A549 (cell line): ENCODE data around the gene TLNRD1. TPM values are rescaled to one million over a fixed set of nuclear protein-coding genes. Genes with fewer than 3 reads are reported as not detected.

Experiments
- ATAC-seq, 2 experiments: fragments of 200-7000 bp in 1 of 2; fragments of >200 bp in 1 of 2; cut with Nextera tagmentation in 1 of 2; cut with Tn5 transposase in 1 of 2; 3 replicates each; pipeline versions ENCODE4 v1.8.0 to v1.9.1; 2018 to 2020; ENCODE audit warnings: mild to moderate bottlenecking in 1 of 2, moderate library complexity in 1 of 2
- CTCF ChIA-PET: fragments of 300-600 bp; sonication (Branson Sonifier 250); formaldehyde crosslinking; extraction: SDS; loops from one replicate; lab custom pipeline; 2021; ENCODE audit warnings: antibody characterized with exemption, inconsistent platforms; lab: Yijun Ruan, JAX
- POLR2A ChIA-PET: fragments of 350-600 bp; formaldehyde crosslinking; extraction: SDS; loops from one replicate; lab custom pipeline; 2021; ENCODE audit warnings: antibody characterized with exemption, inconsistent platforms; lab: Yijun Ruan, JAX
- DNase-seq, 2 experiments: peaks; one replicate each; pipeline versions ENCODE4 v3.0.0 to v3.0.0-alpha.2; 2011 to 2016; ENCODE audit warnings: low read depth in 1 of 2, low spot score in 1 of 2
- FAIRE-seq: peaks from 2 replicates; lab custom pipeline; 2011; peaks lifted over from hg19 to GRCh38; lab: Jason Lieb, UNC
- H3K27ac ChIP-seq, 2 experiments: fragments of >200 bp; sonication (Bioruptor Twin); formaldehyde crosslinking; 3 replicates each; pipeline ENCODE4 v1.5.1; 2016 to 2017
- H3K4me1 ChIP-seq: fragments of >200 bp; sonication (Bioruptor Twin); formaldehyde crosslinking; 3 replicates; pipeline ENCODE4 v1.6.1; 2016
- H3K4me2 ChIP-seq: fragments of >200 bp; sonication (Bioruptor Twin); formaldehyde crosslinking; 3 replicates; pipeline ENCODE4 v1.6.1; 2016
- H3K4me3 ChIP-seq: fragments of >200 bp; sonication (Bioruptor Twin); formaldehyde crosslinking; 3 replicates; pipeline ENCODE4 v1.5.1; 2016
- H3K9me3 ChIP-seq: fragments of >200 bp; sonication (Bioruptor Twin); formaldehyde crosslinking; 3 replicates; pipeline ENCODE4 v1.6.1; 2016
- BCL3 ChIP-seq: fragments of >200 bp; sonication (Bioruptor Twin); formaldehyde crosslinking; IDR thresholded peaks from 3 replicates; pipeline ENCODE4 v1.6.1; 2016
- EP300 ChIP-seq, 2 experiments: fragments of >200 bp; sonication (Bioruptor Twin); formaldehyde crosslinking; IDR thresholded peaks; 2 replicates in 1 of 2; 3 replicates in 1 of 2; pipeline ENCODE4 v1.6.1; 2016 to 2017
- FOXS1 ChIP-seq: fragments of 250-450 bp; sonication (Bioruptor Pico); IDR thresholded peaks from 2 replicates; pipeline ENCODE4 v1.5.0; 2020; ENCODE audit warnings: mild to moderate bottlenecking, moderate library complexity
- HDAC2 ChIP-seq: fragments of 200-600 bp; sonication (generic); IDR thresholded peaks from 2 replicates; pipeline ENCODE4 v1.6.1; 2016
- HES2 ChIP-seq: fragments of >200 bp; sonication (Bioruptor Twin); formaldehyde crosslinking; IDR thresholded peaks from 2 replicates; pipeline ENCODE4 v1.6.1; 2016
- HMGXB4 ChIP-seq: fragments of 250-450 bp; sonication (Bioruptor Pico); IDR thresholded peaks from 2 replicates; pipeline ENCODE4 v1.5.0; 2021; ENCODE audit warnings: mild to moderate bottlenecking, moderate library complexity, borderline replicate concordance
- HOXB13 ChIP-seq: fragments of 250-450 bp; sonication (Bioruptor Pico); IDR thresholded peaks from 2 replicates; pipeline ENCODE4 v1.5.0; 2020; ENCODE audit warnings: low read depth, mild to moderate bottlenecking, moderate library complexity
- HOXB5 ChIP-seq: fragments of 250-450 bp; sonication (Bioruptor Pico); IDR thresholded peaks from 2 replicates; pipeline ENCODE4 v1.5.0; 2020; ENCODE audit warnings: mild to moderate bottlenecking, moderate library complexity
- JUNB ChIP-seq: fragments of >200 bp; sonication (Bioruptor Twin); formaldehyde crosslinking; IDR thresholded peaks from 2 replicates; pipeline ENCODE4 v1.6.1; 2016
- MAZ ChIP-seq: fragments of 150-350 bp; IDR thresholded peaks from 2 replicates; pipeline ENCODE4 v1.6.1; 2014; ENCODE audit warnings: antibody characterized with exemption, low read depth, low read length, borderline replicate concordance
- MYC ChIP-seq: IDR thresholded peaks from 2 replicates; pipeline ENCODE4 v1.6.1; 2012; ENCODE audit warnings: mild to moderate bottlenecking, inconsistent platforms, low read length, improper control_type of control experiment, borderline replicate concordance
- RCOR1 ChIP-seq: fragments of 150-350 bp; IDR thresholded peaks from 2 replicates; pipeline ENCODE4 v1.6.1; 2014; ENCODE audit warnings: antibody characterized with exemption, low read length, low read depth
- SMC3 ChIP-seq: fragments of >200 bp; sonication (Bioruptor Twin); formaldehyde crosslinking; IDR thresholded peaks from 3 replicates; pipeline ENCODE4 v1.6.1; 2018; ENCODE audit warnings: inconsistent platforms
- SREBF2 ChIP-seq: fragments of 450-650 bp; IDR thresholded peaks from 2 replicates; pipeline ENCODE4 v1.6.1; 2014; ENCODE audit warnings: mild to moderate bottlenecking, moderate library complexity
- TFCP2L1 ChIP-seq: fragments of 250-450 bp; sonication (Bioruptor Pico); IDR thresholded peaks from 2 replicates; pipeline ENCODE4 v1.5.0; 2021; ENCODE audit warnings: mild to moderate bottlenecking
- ZFP36 ChIP-seq: fragments of 450-650 bp; IDR thresholded peaks from 2 replicates; pipeline ENCODE4 v1.6.1; 2014; ENCODE audit warnings: borderline replicate concordance; ENCODE audit not compliant: partially characterized antibody
- ZNF302 ChIP-seq: fragments of 250-450 bp; sonication (Bioruptor Pico); IDR thresholded peaks from 2 replicates; pipeline ENCODE4 v1.9.0; 2021; ENCODE audit warnings: inconsistent platforms, mild to moderate bottlenecking, moderate library complexity
- WGBS: methylation state at CpG from one replicate; pipeline ENCODE4 v1.1.6; 2017; ENCODE audit errors: missing lambda C conversion rate; 5-methylcytosine and 5-hydroxymethylcytosine counted together
- polyA plus RNA-seq, 4 experiments: library from polyadenylated mRNA; depleted of rRNA in 3 of 4; stranded (reverse); fragments of >200 nt; fragmentation: RNase III in 1 of 4; extraction: RNeasy Plus Mini Kit Qiagen cat#74134 plus additional on column Dnase treatment in 1 of 4; gene quantifications; 2 replicates in 3 of 4; 3 replicates in 1 of 4; pipeline ENCODE4 v1.2.3, GENCODE V29; 2011 to 2017
- TF ChIP-seq, protein P1 (sequence below): fragments of 200-600 bp; sonication (generic); IDR thresholded peaks from 2 replicates; pipeline ENCODE4 v1.6.1; 2016; ENCODE audit warnings: antibody characterized with exemption, mild to moderate bottlenecking, moderate library complexity
- TF ChIP-seq, protein P2 (sequence below): fragments of 450-650 bp; IDR thresholded peaks from 2 replicates; pipeline ENCODE4 v1.6.1; 2014; ENCODE audit warnings: antibody characterized with exemption
- TF ChIP-seq, protein P3 (sequence below): fragments of 250-450 bp; sonication (Bioruptor Pico); IDR thresholded peaks from 2 replicates; pipeline ENCODE4 v1.5.0; 2020; ENCODE audit warnings: low read depth, mild to moderate bottlenecking, moderate library complexity
- TF ChIP-seq, protein P4 (sequence below): IDR thresholded peaks from 2 replicates; pipeline ENCODE4 v1.6.1; 2012
- TF ChIP-seq, protein P5 (sequence below): fragments of 150-350 bp; IDR thresholded peaks from 2 replicates; pipeline ENCODE4 v1.6.1; 2014; ENCODE audit warnings: low read depth, mild to moderate bottlenecking, low read length

Gene TLNRD1
- polyA plus RNA-seq, 2 of the 4 experiments (the other 2 are of a cell fraction) = 6.6 to 7.2 TPM

- DNase-seq (no peak), FAIRE-seq (no peak), ATAC-seq (no peak)
- ChIA-PET POLR2A (no interaction called here), CTCF (interaction anchor here (0.6 to 1.2 kb wide), 2 partner anchors 23 to 817 kb away, joined by 3 read pairs; partner anchors contain the start of gene TLNRD1)
- no peaks in the 10 kb centered on the region for H3K4me1 ChIP-seq
- no peak overlapping the region for H3K4me2 ChIP-seq
- H3K27ac ChIP-seq = no peak overlapping the region
- TF ChIP-seq MYC (no peak), FOXS1 (CRISPR knock-in tag) (no peak), BCL3 (no peak), SMC3 (no peak), JUNB (no peak), ZFP36 (no peak), HES2 (no peak), HMGXB4 (CRISPR knock-in tag) (no peak), HOXB5 (CRISPR knock-in tag) (no peak), HDAC2 (no peak), HOXB13 (CRISPR knock-in tag) (no peak)
- TF ChIP-seq, protein P1, sequence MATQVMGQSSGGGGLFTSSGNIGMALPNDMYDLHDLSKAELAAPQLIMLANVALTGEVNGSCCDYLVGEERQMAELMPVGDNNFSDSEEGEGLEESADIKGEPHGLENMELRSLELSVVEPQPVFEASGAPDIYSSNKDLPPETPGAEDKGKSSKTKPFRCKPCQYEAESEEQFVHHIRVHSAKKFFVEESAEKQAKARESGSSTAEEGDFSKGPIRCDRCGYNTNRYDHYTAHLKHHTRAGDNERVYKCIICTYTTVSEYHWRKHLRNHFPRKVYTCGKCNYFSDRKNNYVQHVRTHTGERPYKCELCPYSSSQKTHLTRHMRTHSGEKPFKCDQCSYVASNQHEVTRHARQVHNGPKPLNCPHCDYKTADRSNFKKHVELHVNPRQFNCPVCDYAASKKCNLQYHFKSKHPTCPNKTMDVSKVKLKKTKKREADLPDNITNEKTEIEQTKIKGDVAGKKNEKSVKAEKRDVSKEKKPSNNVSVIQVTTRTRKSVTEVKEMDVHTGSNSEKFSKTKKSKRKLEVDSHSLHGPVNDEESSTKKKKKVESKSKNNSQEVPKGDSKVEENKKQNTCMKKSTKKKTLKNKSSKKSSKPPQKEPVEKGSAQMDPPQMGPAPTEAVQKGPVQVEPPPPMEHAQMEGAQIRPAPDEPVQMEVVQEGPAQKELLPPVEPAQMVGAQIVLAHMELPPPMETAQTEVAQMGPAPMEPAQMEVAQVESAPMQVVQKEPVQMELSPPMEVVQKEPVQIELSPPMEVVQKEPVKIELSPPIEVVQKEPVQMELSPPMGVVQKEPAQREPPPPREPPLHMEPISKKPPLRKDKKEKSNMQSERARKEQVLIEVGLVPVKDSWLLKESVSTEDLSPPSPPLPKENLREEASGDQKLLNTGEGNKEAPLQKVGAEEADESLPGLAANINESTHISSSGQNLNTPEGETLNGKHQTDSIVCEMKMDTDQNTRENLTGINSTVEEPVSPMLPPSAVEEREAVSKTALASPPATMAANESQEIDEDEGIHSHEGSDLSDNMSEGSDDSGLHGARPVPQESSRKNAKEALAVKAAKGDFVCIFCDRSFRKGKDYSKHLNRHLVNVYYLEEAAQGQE = no peak
- TF ChIP-seq, protein P2, sequence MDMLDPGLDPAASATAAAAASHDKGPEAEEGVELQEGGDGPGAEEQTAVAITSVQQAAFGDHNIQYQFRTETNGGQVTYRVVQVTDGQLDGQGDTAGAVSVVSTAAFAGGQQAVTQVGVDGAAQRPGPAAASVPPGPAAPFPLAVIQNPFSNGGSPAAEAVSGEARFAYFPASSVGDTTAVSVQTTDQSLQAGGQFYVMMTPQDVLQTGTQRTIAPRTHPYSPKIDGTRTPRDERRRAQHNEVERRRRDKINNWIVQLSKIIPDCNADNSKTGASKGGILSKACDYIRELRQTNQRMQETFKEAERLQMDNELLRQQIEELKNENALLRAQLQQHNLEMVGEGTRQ = no peak
- H3K4me3 ChIP-seq = no peak overlapping the region
- WGBS = 73% methylated on average over 13 of the region's 13 CpGs
- H3K9me3 ChIP-seq = peaks cover 4% of the 10 kb centered on the region; the same call in 1 of the 3 replicates
These were observed 23.0 kb downstream of the TLNRD1 start for GRCh38 chr15:81023483-81024264.

DNA sequence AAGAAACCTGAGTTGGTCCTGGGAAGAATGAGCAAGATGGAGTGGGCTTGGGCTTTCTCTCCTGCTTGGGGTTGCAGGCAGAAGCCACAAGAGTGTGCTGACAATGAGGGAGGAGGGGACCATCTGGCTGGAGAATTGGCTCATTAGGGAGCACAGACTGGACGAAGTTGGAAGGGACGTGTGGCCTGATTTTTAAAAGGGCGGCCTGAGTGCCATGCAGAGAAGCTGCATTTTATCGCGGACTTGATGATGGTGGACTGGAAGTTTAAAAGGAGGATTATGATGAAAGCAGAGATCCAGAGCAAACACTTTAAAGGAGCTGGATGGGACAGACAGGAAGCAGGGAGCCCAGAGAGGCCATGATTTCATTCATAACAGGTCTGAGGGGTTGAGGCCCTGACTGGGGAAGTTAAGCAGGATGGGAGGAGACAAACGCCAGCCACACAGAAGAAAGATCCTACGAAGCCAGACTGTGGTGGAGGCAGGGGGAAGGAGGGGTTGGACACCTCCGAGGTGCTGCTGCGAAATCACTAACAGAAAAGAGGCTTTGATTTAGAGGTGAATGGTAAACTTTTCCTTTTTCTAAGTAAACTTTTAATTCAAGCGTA, 23.6 kb downstream of the TLNRD1 start:
- Histone ChIP-seq H3K4me1 (no peaks in the 10 kb centered on the region), H3K4me2 (no peak overlapping the region), H3K9me3 (peaks cover 11% of the 10 kb centered on the region)
- 77% methylated on average over 10 of the region's 10 CpGs for WGBS
- DNase-seq (no peak), ATAC-seq (no peak), FAIRE-seq (no peak)
- TF ChIP-seq, protein P3, sequence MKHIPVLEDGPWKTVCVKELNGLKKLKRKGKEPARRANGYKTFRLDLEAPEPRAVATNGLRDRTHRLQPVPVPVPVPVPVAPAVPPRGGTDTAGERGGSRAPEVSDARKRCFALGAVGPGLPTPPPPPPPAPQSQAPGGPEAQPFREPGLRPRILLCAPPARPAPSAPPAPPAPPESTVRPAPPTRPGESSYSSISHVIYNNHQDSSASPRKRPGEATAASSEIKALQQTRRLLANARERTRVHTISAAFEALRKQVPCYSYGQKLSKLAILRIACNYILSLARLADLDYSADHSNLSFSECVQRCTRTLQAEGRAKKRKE (CRISPR knock-in tag) = no peak
- TF ChIP-seq, protein P4, sequence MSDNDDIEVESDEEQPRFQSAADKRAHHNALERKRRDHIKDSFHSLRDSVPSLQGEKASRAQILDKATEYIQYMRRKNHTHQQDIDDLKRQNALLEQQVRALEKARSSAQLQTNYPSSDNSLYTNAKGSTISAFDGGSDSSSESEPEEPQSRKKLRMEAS = no peak
- TF ChIP-seq, protein P5, sequence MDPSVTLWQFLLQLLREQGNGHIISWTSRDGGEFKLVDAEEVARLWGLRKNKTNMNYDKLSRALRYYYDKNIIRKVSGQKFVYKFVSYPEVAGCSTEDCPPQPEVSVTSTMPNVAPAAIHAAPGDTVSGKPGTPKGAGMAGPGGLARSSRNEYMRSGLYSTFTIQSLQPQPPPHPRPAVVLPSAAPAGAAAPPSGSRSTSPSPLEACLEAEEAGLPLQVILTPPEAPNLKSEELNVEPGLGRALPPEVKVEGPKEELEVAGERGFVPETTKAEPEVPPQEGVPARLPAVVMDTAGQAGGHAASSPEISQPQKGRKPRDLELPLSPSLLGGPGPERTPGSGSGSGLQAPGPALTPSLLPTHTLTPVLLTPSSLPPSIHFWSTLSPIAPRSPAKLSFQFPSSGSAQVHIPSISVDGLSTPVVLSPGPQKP = no peak
- TF ChIP-seq HDAC2 = no peak
- TF ChIP-seq ZNF302 = no peak
- TF ChIP-seq TFCP2L1 (CRISPR knock-in tag) = no peak
- TF ChIP-seq EP300 (IDR thresholded peaks at IDR 0.05) = no peak
- no peak for TF ChIP-seq SREBF2
- TF ChIP-seq MAZ = no peak
- TF ChIP-seq FOXS1 (CRISPR knock-in tag) = no peak
- no peak for TF ChIP-seq RCOR1
- TF ChIP-seq, all 56 proteins: peak for 0
- POLR2A ChIA-PET = no interaction called here
- Histone ChIP-seq H3K4me3 (no peak overlapping the region), H3K27ac (no peak overlapping the region)
- CTCF ChIA-PET = interaction anchor here (0.6 to 1.8 kb wide), 3 partner anchors 11 to 816 kb away, joined by 3 to 6 read pairs (median 3); partner anchors contain the start of gene TLNRD1
